NCI-H460 (cell line): ENCODE measurements around the gene NFKB1. TPM values are rescaled to one million over a fixed set of nuclear protein-coding genes. Genes with fewer than 3 reads are reported as not detected.
"Not testable (repeated sequence)": the region's sequence is repeated elsewhere in the genome, so short reads cannot be mapped to it uniquely, and the experiment has no call there.

ENCODE experiments used
- DNase-seq: peaks from one replicate; pipeline ENCODE4 v3.0.0-alpha.2; 2016; ENCODE audit warnings: low read depth; ENCODE audit errors: extremely low read depth
- total RNA-seq: library from RNA; depleted of rRNA; stranded (reverse); fragments of >200 nt; shearing (Covaris generic); gene quantifications from 2 replicates; pipeline ENCODE4 v1.2.3, GENCODE V29; 2014

The NFKB1 gene
- total RNA-seq, 1 experiment from 2014 or later, result 23.9 TPM

- DNase-seq, result no peak
These were observed 95.4 kb downstream of the NFKB1 start for GRCh38 chr4:102596532-102596931.

GRCh38 chr4:102598086-102598761 lies 97.1 kb downstream of the NFKB1 start:
- DNase-seq, result no peak

GRCh38 chr4:102598762-102599374 lies 97.7 kb downstream of the NFKB1 start:
- DNase-seq, result no peak

- no peak for DNase-seq
These were observed 98.3 kb downstream of the NFKB1 start for GRCh38 chr4:102599455-102599854.

GRCh38 chr4:102599886-102600285 lies 98.7 kb downstream of the NFKB1 start:
- no peak for DNase-seq

GRCh38 chr4:102600689-102601088 lies 99.5 kb downstream of the NFKB1 start:
- DNase-seq, result no peak

- DNase-seq, result no peak
These were observed 100.5 kb downstream of the NFKB1 start for GRCh38 chr4:102601586-102602227.

GRCh38 chr4:102604222-102604940 lies 103.2 kb downstream of the NFKB1 start:
- no peak for DNase-seq

- DNase-seq, result no peak
These were observed 105.1 kb downstream of the NFKB1 start for GRCh38 chr4:102606261-102606660.

GRCh38 chr4:102606846-102607450 lies 105.8 kb downstream of the NFKB1 start:
- no peak for DNase-seq

- DNase-seq, result no peak
These were observed 107.0 kb downstream of the NFKB1 start for GRCh38 chr4:102608190-102608589.

- DNase-seq, result no peak
These were observed 108.8 kb downstream of the NFKB1 start for GRCh38 chr4:102610007-102610406.

GRCh38 chr4:102610476-102610875 lies 109.3 kb downstream of the NFKB1 start:
- DNase-seq, result no peak

- DNase-seq, result no peak
These were observed 111.1 kb downstream of the NFKB1 start for GRCh38 chr4:102612210-102612609.

GRCh38 chr4:102612824-102613366 lies 111.7 kb downstream of the NFKB1 start:
- no peak for DNase-seq

- DNase-seq, result no peak
These were observed 113.6 kb downstream of the NFKB1 start for GRCh38 chr4:102614801-102615200.

GRCh38 chr4:102616636-102617035 lies 115.5 kb downstream of the NFKB1 start:
- no peak for DNase-seq

GRCh38 chr4:102619021-102619420 lies 117.9 kb downstream of the NFKB1 start:
- DNase-seq, result not testable (repeated sequence)

GRCh38 chr4:102619776-102620631 lies 118.8 kb downstream of the NFKB1 start:
- DNase-seq, result not testable (repeated sequence)
